ENCODE measurements around the gene MAST4.

MAST4 gene

GRCh38 chr5:67198917-67199316 is 602.7 kb downstream of the MAST4 start:
- no peak for DNase-seq

- DNase-seq = no peak
Observed at GRCh38 chr5:67199859-67200258, 603.7 kb downstream of the MAST4 start.

GRCh38 chr5:67200809-67201562 is 604.8 kb downstream of the MAST4 start:
- DNase-seq = no peak

GRCh38 chr5:67201897-67202549 is 605.8 kb downstream of the MAST4 start:
- DNase-seq = no peak

- DNase-seq = no peak
Observed at GRCh38 chr5:67202828-67203227, 606.6 kb downstream of the MAST4 start.

- DNase-seq = no peak
Observed at GRCh38 chr5:67203701-67204074, 607.5 kb downstream of the MAST4 start.

- no peak for DNase-seq
Observed at GRCh38 chr5:67204821-67205220, 608.6 kb downstream of the MAST4 start.

- DNase-seq = no peak
Observed at GRCh38 chr5:67205981-67206380, 609.8 kb downstream of the MAST4 start.

- no peak for DNase-seq
Observed at GRCh38 chr5:67206461-67206860, 610.3 kb downstream of the MAST4 start.

GRCh38 chr5:67206929-67207328 is 610.7 kb downstream of the MAST4 start:
- no peak for DNase-seq

GRCh38 chr5:67208403-67208802 is 612.2 kb downstream of the MAST4 start:
- no peak for DNase-seq

GRCh38 chr5:67209141-67209771 is 613.1 kb downstream of the MAST4 start:
- peak in 44 of 56 donors; percentile 4 to 77 (median 38) for DNase-seq

- no peak for DNase-seq
Observed at GRCh38 chr5:67211926-67212325, 615.7 kb downstream of the MAST4 start.

- no peak for DNase-seq
Observed at GRCh38 chr5:67214036-67214435, 617.8 kb downstream of the MAST4 start.

- DNase-seq = no peak
Observed at GRCh38 chr5:67214707-67215447, 618.7 kb downstream of the MAST4 start.

- peak in 35 of 56 donors; percentile 10 to 70 (median 35) for DNase-seq
Observed at GRCh38 chr5:67215519-67216471, 619.6 kb downstream of the MAST4 start.

- no peak for DNase-seq
Observed at GRCh38 chr5:67216564-67216963, 620.4 kb downstream of the MAST4 start.

All from amygdala (tissue), 56 donors.